NCI-H2107 treated with DMSO at 0.1 percent for 48 hours (cell line): Measurements from ENCODE around the gene AOAH.

Experiments
- DNase-seq: peaks from one replicate; lab custom pipeline; 2025; ENCODE audit not compliant: unreplicated experiment; lab: John Stamatoyannopoulos, UW

AOAH gene

DNA sequence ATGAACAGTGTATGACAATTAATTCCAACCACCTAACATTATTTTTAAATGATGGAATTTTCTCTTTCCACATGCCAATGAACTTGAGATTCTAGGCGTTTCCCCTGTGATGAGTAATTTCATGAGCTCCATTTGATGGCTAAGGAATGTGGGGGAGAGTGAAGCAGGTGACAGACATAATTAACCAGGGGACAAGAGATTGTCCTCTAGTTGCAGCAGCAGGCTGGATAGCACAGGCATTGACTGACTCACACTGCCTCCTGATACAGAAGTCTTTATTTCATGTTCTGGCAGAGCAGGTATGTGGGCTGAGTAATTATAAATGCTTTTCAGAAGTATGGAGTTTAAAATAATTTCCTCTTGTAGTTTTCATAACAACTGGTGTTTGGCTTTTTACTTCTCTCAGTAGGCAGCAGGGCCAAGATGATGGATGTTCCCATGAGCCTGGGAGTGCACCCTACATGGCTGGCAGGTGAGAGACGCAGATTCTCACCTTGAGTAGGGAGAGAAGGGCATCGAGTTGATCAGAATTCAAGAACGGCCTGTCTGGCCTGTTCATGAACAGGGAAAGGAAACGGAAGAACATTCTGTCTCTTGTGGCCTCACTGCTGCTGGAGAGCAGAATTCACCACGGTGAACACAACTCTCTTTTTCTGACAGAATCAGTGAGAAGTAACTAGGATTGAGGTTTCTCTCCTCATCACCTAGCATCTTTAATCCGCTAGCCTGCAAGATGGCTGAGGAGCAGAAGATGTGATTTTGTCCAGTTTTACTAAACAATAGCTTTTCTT, 118.8 kb downstream of the AOAH start:
- DNase-seq = no peak

GRCh38 chr7:36604806-36605205, 119.5 kb downstream of the AOAH start:
- no peak for DNase-seq

DNA sequence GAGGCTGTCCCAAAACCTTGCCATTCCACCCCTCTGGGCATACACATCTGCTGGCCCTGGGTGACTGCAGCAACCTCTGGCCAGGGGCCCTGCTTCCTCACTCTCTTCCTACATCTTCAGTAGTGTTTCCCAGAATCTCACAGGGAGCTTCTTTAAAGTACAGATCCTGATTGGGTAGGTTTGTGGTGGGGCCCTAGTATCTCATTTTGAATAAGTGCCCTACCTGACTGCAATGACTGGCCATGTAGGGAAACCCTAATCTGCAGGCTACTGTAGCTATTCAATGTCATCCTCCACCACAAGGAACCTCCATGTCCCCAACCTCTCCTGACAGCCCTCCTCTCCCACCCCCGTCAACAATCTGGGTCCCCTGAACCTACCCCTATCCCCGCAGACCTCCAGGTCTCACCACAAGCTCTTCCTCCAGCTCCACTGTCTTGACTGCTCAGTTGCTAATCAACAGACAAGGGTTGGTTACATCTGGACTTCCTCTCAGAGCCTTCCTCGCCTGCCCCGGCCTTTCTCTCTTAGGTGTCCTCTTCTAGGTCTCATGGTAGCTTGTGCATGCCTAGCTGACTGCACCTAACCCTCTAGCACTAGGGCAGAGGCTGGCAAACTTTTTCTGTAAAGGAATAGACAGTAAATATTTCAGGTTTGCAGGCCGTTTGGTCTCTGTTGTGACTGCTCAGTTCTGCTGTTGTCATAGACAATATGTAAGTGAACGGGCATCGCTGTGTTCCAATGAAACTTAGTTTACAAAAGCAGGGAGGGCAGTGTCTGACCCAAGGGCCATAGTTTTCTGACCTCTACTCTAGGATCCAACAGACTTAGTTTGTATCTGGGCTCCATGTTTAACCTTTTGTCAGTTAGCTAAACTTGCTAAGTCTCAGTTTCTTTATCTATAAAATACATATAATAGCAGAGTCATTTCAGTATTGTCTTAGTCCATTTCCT, 121.1 kb downstream of the AOAH start:
- DNase-seq = no peak

DNA sequence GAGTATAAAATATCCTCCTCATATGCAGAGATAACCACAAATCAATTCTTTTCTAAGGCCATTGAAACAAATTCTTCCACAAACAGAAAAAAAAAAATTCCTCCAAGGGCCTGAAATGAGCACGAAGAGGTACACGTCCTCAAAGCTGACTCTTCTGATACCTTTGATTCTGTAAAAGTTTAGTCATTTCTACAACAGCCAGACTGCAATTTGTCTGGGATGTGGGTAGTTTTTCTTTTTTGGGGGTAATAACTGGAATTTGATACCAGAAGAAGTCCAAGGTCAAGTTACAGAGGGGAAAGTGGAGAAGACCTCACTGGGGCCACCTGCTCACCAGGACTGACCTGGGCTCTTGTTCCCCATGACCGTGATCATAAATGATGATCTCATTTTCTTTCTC, 121.8 kb downstream of the AOAH start:
- DNase-seq = no peak

DNA sequence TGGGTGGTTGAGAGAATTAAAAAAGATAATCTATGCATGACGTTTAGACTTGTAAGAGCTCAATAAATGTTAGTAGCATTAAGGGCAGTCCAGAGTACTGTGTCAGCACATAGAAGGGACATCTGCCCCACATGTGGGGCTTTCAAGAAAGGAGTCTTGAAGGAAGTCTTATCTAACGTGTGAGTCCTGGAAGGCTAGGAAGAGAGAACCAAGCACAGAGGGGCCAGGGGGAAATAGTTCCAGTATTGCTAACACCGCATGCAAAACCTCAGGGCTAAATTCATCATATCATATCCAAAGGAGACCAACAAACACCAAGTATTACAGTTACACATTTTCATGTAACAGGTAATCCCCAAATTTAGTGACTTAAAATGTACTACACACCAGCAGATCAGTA, 122.7 kb downstream of the AOAH start:
- no peak for DNase-seq

DNA sequence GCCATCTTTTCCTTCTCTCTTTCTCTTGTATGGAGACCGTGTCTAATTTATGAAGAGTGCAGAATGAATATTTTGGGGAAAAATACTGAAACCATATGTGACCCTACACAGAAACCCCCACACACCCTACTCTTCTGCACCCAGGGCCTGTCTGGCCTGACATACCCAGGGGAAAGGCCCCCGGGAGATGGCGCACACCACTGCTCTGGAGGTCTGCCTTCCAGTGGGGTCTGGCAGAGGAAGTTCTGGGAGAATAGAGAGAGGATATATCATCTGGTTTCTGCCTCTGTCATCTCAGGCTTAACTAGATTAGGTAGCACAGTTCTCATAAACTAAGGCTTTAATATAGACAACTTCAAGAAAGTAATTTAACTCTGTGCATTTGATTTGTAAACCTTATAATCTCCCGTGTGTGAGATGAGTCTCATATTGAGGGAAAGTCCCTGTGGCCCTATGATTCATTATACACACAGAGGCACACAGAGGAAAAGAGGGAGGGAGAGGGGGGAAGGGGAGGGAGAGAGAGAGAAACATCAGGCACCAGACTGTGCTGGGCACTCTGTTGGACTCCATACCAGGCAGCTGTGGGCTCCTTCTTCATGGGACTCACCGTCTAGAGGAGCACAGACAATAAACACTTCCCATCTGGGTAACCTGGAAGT, 123.3 kb downstream of the AOAH start:
- no peak for DNase-seq

DNA sequence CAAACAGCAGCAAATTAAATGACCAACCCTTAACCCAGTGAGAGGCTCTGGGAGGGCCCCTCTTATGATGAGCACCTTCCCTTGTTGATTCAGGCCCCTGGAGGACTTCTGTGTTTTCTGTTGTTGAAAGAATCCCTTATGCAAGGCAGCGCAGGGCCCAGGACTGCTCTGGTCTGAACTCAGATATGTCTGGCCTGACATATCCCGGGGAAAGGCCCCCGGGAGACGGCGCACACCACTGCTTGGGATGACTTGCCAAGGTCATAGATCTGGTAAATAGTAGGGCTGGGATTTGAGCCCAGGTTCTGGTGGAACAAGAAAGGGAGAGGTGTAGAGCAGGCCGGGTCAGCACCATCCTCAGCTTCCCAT, 124.0 kb downstream of the AOAH start:
- no peak for DNase-seq

DNA sequence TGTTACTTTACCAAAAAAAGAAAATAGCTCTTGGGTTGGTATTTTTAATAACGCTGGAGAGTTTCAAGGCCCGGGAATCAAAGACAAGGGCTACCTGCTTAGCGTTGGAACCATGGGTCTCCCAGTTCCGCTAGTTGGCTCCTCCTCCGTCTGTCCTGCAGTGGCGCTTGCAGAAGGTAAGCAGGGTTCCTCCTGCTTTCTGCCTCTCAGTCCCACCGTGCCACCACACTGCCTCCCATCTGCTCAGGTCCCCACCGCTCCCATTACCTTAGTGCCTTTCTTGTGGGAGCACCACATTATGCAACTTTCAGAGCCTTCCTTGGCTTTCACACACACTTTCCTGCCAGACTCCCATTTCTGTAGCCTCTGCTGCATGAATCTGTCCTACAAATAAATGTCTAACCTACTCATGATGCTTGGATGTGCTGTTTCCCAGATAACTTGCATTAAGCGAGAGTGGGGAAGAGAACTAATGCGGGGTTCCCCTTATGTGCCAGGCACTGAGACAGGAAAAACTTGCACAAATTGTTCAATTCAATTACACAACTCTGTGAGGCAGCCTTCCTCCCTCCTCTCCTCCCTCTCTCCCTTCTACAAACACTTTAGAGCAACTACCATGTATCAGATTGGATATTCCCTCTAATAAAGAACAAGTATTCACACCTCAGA, 124.5 kb downstream of the AOAH start:
- DNase-seq = no peak

DNA sequence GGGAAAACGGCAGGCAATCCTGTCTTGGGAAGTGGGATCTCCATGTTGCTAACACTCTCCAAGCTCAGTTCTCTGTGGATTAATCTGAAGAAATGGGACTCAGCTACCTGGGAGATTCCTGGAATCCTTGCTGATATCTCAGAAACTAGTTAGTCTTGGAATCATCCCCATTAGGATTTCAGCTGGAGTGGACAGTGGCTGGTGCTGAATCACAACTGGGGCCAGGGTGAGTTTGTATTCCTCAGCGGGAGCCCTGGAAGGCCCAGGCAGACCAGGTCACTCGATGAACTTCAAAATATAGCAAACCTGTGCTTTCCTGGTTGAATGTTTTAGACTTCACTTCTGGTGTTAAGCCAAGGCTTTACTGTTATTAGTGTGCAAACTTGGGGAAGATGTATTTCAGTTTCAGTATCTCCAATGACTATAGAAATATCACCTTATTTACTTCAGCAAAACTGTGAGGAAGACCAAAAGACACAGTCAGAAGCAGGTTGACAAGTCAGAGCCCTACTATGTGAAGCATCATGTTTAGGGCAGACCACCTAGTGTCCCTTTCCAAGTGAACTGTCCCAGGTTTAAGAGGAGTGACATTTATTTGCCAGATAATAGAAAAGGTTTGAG, 126.1 kb downstream of the AOAH start:
- DNase-seq = no peak

- no peak for DNase-seq
These were observed 127.1 kb downstream of the AOAH start for GRCh38 chr7:36597090-36597773.

DNA sequence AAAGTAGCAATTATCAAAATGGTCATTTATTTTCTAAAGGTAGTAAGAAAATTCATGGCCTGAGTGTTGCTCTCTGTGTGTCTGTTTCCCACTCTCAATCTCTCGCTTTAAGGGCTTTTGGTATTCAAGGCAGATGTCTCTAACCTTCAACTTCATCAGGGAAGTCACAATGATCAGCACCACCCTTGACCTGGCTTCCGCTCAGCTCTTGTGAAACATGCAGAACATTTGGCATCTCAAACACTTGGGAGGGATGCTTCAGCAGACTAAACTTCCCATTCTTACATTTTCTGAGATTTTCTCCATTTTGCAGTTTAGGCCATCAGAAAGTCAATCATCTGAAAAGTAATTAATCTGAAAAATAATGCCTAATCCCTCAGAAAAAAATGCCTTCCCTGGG, 129.8 kb downstream of the AOAH start:
- DNase-seq = no peak

GRCh38 chr7:36591636-36592035, 132.7 kb downstream of the AOAH start:
- DNase-seq = no peak

DNA sequence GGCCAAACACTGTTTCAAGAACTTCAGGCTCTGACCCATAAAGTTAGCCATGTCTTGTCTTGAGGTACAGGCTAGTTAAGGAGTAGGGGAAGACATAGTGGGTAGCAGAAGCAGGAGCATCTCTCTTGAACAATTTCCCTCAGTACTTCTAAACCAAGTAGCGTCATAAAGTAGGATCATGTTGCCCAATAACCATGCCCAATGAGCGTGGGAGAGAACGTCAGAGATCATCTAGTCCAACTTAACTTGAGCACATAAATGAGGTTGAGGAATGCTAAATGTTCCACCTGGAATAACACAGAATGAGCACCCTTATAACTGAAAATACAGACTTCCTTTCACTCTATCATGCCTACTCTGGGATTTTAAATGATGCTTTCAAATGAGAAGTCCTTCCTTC, 134.9 kb downstream of the AOAH start:
- no peak for DNase-seq

DNA sequence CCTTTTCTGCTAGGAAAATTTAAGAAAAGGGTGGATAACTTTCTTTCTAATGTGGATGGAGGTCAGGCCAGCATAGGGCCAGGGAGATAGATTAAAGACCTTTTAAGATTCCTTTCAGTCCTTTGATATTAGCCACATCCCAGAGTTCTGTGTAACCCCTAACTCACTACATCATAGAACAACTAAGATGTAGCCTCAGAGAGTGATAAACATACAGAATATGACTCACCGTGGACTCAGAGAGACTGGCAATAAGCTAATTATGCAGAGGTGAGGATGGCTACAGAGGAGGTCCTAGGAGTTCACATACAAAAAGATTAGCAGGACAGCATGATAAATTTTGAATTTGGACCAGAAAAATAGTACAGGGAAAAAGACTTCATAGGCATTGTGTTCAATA, 141.0 kb downstream of the AOAH start:
- DNase-seq = no peak

DNA sequence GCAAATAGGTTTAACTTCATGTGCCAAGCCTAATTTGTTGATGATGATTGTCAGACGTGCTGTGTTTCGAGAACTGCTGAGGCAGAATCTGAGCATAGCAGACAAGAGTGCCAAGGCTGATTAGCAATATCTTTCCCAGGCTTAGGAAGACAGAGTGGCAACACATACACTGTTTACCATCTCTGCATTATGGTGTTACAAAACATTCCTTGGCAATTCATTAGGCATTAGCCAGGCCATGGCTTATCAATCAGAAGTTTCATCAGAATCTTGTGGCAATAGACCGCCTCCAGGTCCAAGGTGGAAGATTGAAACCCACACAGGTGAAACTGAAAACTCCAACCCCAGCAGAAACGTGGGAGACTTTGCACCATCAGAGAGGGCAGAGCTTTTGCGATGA, 148.5 kb downstream of the AOAH start:
- DNase-seq = no peak

DNA sequence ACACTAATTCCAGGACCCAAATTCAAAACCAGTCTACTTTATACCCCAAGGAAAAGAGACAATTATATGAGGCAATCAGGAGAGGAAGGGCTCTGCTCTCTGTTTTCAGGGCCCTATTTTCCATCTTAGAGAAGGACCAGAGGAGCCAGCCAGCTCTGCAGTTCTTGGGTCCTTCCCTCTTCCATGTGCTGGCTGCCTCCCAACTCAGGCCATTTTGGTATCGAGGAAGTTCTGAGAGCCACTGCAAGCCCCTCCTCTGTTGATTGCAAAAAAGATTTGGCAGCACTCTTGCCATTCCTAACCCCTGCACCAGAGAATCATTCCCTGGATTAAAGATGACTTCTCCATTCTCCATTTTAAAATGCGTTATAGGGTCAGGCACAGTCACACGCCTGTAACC, 151.2 kb downstream of the AOAH start:
- DNase-seq = no peak

- no peak for DNase-seq
These were observed 153.1 kb downstream of the AOAH start for GRCh38 chr7:36571190-36571560.

- DNase-seq = peak; percentile 63
These were observed 153.6 kb downstream of the AOAH start for GRCh38 chr7:36570528-36571189.

- no peak for DNase-seq
These were observed 155.8 kb downstream of the AOAH start for GRCh38 chr7:36568452-36568849.
